Endothelial cell of umbilical vein (primary cell): Measurements from ENCODE around the gene BBC3. TPM values are rescaled to one million over a fixed set of nuclear protein-coding genes. Genes with fewer than 3 reads are reported as not detected.

ENCODE experiments used
- BruUV-seq: library from RNA; stranded (reverse); fragments of 400-500 nt; replicated peaks from 2 replicates; lab custom pipeline; 2021; lab: Mats Ljungman, UMichigan
- CTCF ChIA-PET: fragments of 300-600, 350-600 bp; sonication (Branson Sonifier 250); formaldehyde crosslinking; loops from one replicate; lab custom pipeline; 2021; ENCODE audit warnings: antibody characterized with exemption, inconsistent platforms; lab: Charles Lee
- POLR2A ChIA-PET: fragments of 300-600, 350-600 bp; sonication (Branson Sonifier 250); formaldehyde crosslinking; loops from one replicate; lab custom pipeline; 2021; ENCODE audit warnings: antibody characterized with exemption, inconsistent platforms; lab: Charles Lee
- DNase-seq: peaks from one replicate; pipeline ENCODE4 v3.0.0-alpha.2; 2011; ENCODE audit warnings: low read depth, low spot score
- FAIRE-seq: peaks from 2 replicates; lab custom pipeline; 2011; peaks lifted over from hg19 to GRCh38; lab: Jason Lieb, UNC
- H2AFZ ChIP-seq: 2 replicates; pipeline ENCODE4 v1.6.0; 2012; ENCODE audit warnings: low read depth, low read length, control low read depth, inconsistent platforms
- H3K27ac ChIP-seq: 2 replicates; pipeline ENCODE4 v1.5.1; 2011; ENCODE audit warnings: low read depth, mild to moderate bottlenecking, control low read depth, low read length, moderate library complexity; ENCODE audit not compliant: insufficient read depth
- H3K27me3 ChIP-seq, 2 experiments: 2 replicates each; pipeline versions ENCODE4 v1.6.0 to v1.6.1; 2011; ENCODE audit warnings: low read length in 2 of 2, mixed read lengths in 1 of 2; ENCODE audit not compliant: control insufficient read depth in 2 of 2, insufficient read depth in 2 of 2
- H3K36me3 ChIP-seq, 2 experiments: 2 replicates in 1 of 2; 3 replicates in 1 of 2; pipeline ENCODE4 v1.5.1; 2011; ENCODE audit warnings: low read length in 2 of 2, mild to moderate bottlenecking in 1 of 2, moderate library complexity in 1 of 2; ENCODE audit not compliant: control insufficient read depth in 2 of 2, insufficient read depth in 2 of 2; ENCODE audit errors: extremely low read depth in 1 of 2
- H3K4me1 ChIP-seq: 3 replicates; pipeline ENCODE4 v1.5.1; 2011; ENCODE audit warnings: mild to moderate bottlenecking, low read length; ENCODE audit not compliant: control insufficient read depth, insufficient read depth; ENCODE audit errors: extremely low read depth
- H3K4me2 ChIP-seq: 2 replicates; pipeline ENCODE4 v1.6.1; 2011; ENCODE audit warnings: low read length, control low read depth, mixed read lengths; ENCODE audit not compliant: insufficient read depth
- H3K4me3 ChIP-seq, 3 experiments: fragments of 200-600 bp in 1 of 3; sonication (generic), shearing (Covaris generic) in 1 of 3; replicated peaks in 1 of 3; 2 replicates each; pipeline ENCODE4 v1.5.1; 2011 to 2016; ENCODE audit warnings: control low read depth in 3 of 3, low read length in 3 of 3, mild to moderate bottlenecking in 2 of 3, inconsistent platforms in 1 of 3, low read depth in 1 of 3, moderate library complexity in 1 of 3; ENCODE audit not compliant: insufficient read depth in 1 of 3
- H3K79me2 ChIP-seq: 2 replicates; pipeline ENCODE4 v1.6.0; 2012; ENCODE audit warnings: low read length, inconsistent platforms; ENCODE audit not compliant: control insufficient read depth, insufficient read depth
- H3K9ac ChIP-seq: replicated peaks from 2 replicates; pipeline ENCODE3; 2011; ENCODE audit warnings: low read length, control low read depth; ENCODE audit not compliant: insufficient read depth; ENCODE audit errors: extremely low read depth
- H3K9me1 ChIP-seq: replicated peaks from 3 replicates; pipeline ENCODE4 v1.6.0; 2011; ENCODE audit warnings: mild to moderate bottlenecking, low read length; ENCODE audit not compliant: control insufficient read depth, insufficient read depth; ENCODE audit errors: extremely low read depth
- H3K9me3 ChIP-seq: replicated peaks from 2 replicates; pipeline ENCODE4 v1.5.1; 2012; ENCODE audit warnings: low read length, inconsistent platforms; ENCODE audit not compliant: control insufficient read depth, insufficient read depth
- H4K20me1 ChIP-seq: replicated peaks from 2 replicates; pipeline ENCODE3; 2011; ENCODE audit warnings: mild to moderate bottlenecking, low read length; ENCODE audit not compliant: control insufficient read depth, insufficient read depth; ENCODE audit errors: extremely low read depth
- CTCF ChIP-seq, 2 donors: IDR thresholded peaks; 1 replicate in 1 of 2; 2 replicates in 1 of 2; pipeline ENCODE4 v1.5.1; 2011; ENCODE audit warnings: low read length in 2 of 2, mild to moderate bottlenecking in 2 of 2, moderate library complexity in 2 of 2, control low read depth in 1 of 2, inconsistent platforms in 1 of 2, low read depth in 1 of 2; ENCODE audit not compliant: insufficient read depth in 1 of 2; ENCODE audit errors: extremely low read depth in 1 of 2
- EZH2 ChIP-seq: IDR thresholded peaks from 2 replicates; pipeline ENCODE4 v1.6.1; 2012; ENCODE audit warnings: borderline replicate concordance, low read depth, mild to moderate bottlenecking, moderate library complexity, low read length, inconsistent platforms; ENCODE audit not compliant: severe bottlenecking
- FOS ChIP-seq: IDR thresholded peaks from 2 replicates; pipeline ENCODE4 v1.6.1; 2011; ENCODE audit warnings: mild to moderate bottlenecking, low read length, moderate library complexity, borderline replicate concordance; ENCODE audit not compliant: insufficient read depth
- GATA2 ChIP-seq: IDR thresholded peaks from 2 replicates; pipeline ENCODE4 v1.7.0; 2011; ENCODE audit warnings: low read depth, mild to moderate bottlenecking, moderate library complexity, mixed read lengths, low read length; ENCODE audit not compliant: insufficient read length, insufficient read depth
- JUN ChIP-seq: IDR thresholded peaks from 2 replicates; pipeline ENCODE4 v1.6.1; 2011; ENCODE audit warnings: borderline replicate concordance, low read depth; ENCODE audit not compliant: insufficient read length, insufficient read depth
- MYC ChIP-seq: IDR thresholded peaks from one replicate; pipeline ENCODE4 v1.6.1; 2011; ENCODE audit warnings: mild to moderate bottlenecking, low read depth, low read length
- POLR2A ChIP-seq: IDR thresholded peaks from 2 replicates; pipeline ENCODE4 v1.6.1; 2012; ENCODE audit warnings: low read depth, mild to moderate bottlenecking, control low read depth, low read length
- POLR2AphosphoS5 ChIP-seq: IDR thresholded peaks from 2 replicates; pipeline ENCODE4 v1.6.1; 2012; ENCODE audit warnings: low read depth, mild to moderate bottlenecking, control low read depth, low read length, moderate library complexity; ENCODE audit not compliant: insufficient read depth
- dilution Hi-C: fragments of 300-500 bp; cut with MboI; formaldehyde crosslinking; loops from one replicate; pipeline ENCODE4 v1.15.0; 2019; ENCODE audit warnings: low sequenced_read_pairs; ENCODE audit not compliant: extremely low pct_ligation_motif_present
- intact Hi-C: fragments of 100-400 bp; cut with micrococcal nuclease; formaldehyde crosslinking; loops from one replicate; pipeline ENCODE4 v1.10.0; 2022
- polyA plus RNA-seq, 4 experiments: library from polyadenylated mRNA; depleted of rRNA in 3 of 4; stranded (reverse) in 3 of 4; unstranded in 1 of 4; fragments of >200 nt; gene quantifications; 2 replicates each; pipeline versions ENCODE4 v1.2.1 to v1.2.3, GENCODE V29; 2011 to 2012; ENCODE audit warnings: missing spikeins in 1 of 4
- total RNA-seq: library from RNA; stranded (reverse); gene quantifications from 2 replicates; pipeline ENCODE4 v1.2.3, GENCODE V29; 2021
- TF ChIP-seq, protein P1 (sequence below): IDR thresholded peaks from 2 replicates; pipeline ENCODE4 v1.6.1; 2011; ENCODE audit not compliant: insufficient read depth, insufficient read length

Gene BBC3
- total and polyA plus RNA-seq, 2 donors (not counting 3 experiments of a cell fraction or from before 2014, with no cell fraction given) = 11.3 to 35.7 TPM

- intact Hi-C loops = loop anchor here (1.0 kb wide), 3 partner anchors 17 to 60 kb away; no protein-coding TSS in a partner anchor
- FAIRE-seq = no peak
- Histone ChIP-seq H3K4me1 (peaks cover 8% of the 10 kb centered on the region), H3K27ac (no peak overlapping the region), H3K79me2 (no peaks in the 10 kb centered on the region), H2AFZ (no peak overlapping the region), H3K9me1 (no peaks in the 10 kb centered on the region), H3K4me2 (no peak overlapping the region), H3K9me3 (no peaks in the 10 kb centered on the region), H3K4me3 (no peak overlapping the region), H3K9ac (no peak overlapping the region), H3K27me3 (no peaks in the 10 kb centered on the region), H3K36me3 (peaks cover 13% of the 10 kb centered on the region in 2 experiments), H4K20me1 (no peaks in the 10 kb centered on the region)
- BruUV-seq = TSS peak; percentile 79
- ChIA-PET POLR2A (interaction anchor here (0.8 to 2.1 kb wide), 2 partner anchors 16 to 35 kb away, joined by 3 to 16 read pairs; no protein-coding TSS in a partner anchor), CTCF (interaction anchor here (0.6 to 10.6 kb wide), 18 partner anchors 10 to 982 kb away, joined by 3 to 533 read pairs (median 12); partner anchors contain the start of gene ZC3H4)
- TF ChIP-seq EZH2 (no peak), POLR2A (no peak), MYC (no peak), POLR2AphosphoS5 (no peak), JUN (no peak), GATA2 (no peak), FOS (no peak), CTCF (IDR thresholded peaks at IDR 0.05; ENCODE audit: extremely low read depth in 1 of 2, insufficient read depth in 1 of 2, low read depth in 1 of 2, low read length in 2 of 2) (no peak)
- TF ChIP-seq, protein P1, sequence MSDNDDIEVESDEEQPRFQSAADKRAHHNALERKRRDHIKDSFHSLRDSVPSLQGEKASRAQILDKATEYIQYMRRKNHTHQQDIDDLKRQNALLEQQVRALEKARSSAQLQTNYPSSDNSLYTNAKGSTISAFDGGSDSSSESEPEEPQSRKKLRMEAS = no peak
- no peak for DNase-seq
- dilution Hi-C loops = loop anchor here (10.0 kb wide), 1 partner anchor 55 kb away; no protein-coding TSS in a partner anchor
Observed at GRCh38 chr19:47209319-47210179, 21.4 kb downstream of the BBC3 start.
